Activated T-cell treated with anti-CD3 and anti-CD28 coated beads, Interleukin-2, amount 50 U/mL, for 24 hours (primary cell): ENCODE measurements around the gene SERPINA1.

Experiments
- DNase-seq: peaks from one replicate; pipeline ENCODE4 v3.0.0-alpha.2; 2020
- H3K27ac Mint-ChIP-seq: 2 replicates; pipeline ENCODE4 v1.8.0; 2020; ENCODE audit warnings: mild to moderate bottlenecking, mixed read lengths
- H3K27me3 Mint-ChIP-seq: 2 replicates; pipeline ENCODE4 v1.8.0; 2020; ENCODE audit warnings: mixed read lengths
- H3K36me3 Mint-ChIP-seq: 2 replicates; pipeline ENCODE4 v1.8.0; 2020; ENCODE audit warnings: low read depth, mixed read lengths
- H3K4me1 Mint-ChIP-seq: 2 replicates; pipeline ENCODE4 v1.8.0; 2020; ENCODE audit warnings: low read depth, mixed read lengths
- H3K4me3 Mint-ChIP-seq: 2 replicates; pipeline ENCODE4 v1.8.0; 2020; ENCODE audit warnings: mild to moderate bottlenecking, moderate library complexity, mixed read lengths
- H3K9me3 Mint-ChIP-seq: 2 replicates; pipeline ENCODE4 v1.8.0; 2020; ENCODE audit warnings: mixed read lengths

SERPINA1 gene

DNA sequence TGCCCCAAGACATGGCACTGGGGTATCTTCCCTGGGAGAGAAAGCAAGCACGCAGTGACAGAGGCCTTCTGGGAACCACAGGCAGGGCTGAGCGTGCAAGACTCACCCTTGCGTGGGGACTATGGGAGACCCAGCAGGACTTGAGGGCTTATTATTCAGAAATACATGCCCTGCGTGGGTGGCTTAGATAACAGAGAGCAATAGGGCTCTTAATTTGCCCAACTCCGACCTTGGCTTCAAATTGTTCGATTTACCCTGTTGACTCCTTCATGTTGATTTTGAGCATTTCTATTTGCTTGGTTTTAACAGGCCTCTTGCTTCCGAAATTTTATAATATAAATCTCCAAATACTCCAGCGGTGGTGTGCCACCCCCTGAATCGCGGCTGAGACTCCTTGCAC, 5.1 kb upstream of the SERPINA1 start:
- Mint-ChIP-seq H3K4me3 (no peak overlapping the region), H3K27me3 (peaks cover 12% of the 10 kb centered on the region), H3K4me1 (peaks cover 44% of the 10 kb centered on the region), H3K36me3 (no peaks in the 10 kb centered on the region), H3K9me3 (peaks cover 2% of the 10 kb centered on the region), H3K27ac (peak overlapping the region; percentile 63)
- DNase-seq, result no peak

DNA sequence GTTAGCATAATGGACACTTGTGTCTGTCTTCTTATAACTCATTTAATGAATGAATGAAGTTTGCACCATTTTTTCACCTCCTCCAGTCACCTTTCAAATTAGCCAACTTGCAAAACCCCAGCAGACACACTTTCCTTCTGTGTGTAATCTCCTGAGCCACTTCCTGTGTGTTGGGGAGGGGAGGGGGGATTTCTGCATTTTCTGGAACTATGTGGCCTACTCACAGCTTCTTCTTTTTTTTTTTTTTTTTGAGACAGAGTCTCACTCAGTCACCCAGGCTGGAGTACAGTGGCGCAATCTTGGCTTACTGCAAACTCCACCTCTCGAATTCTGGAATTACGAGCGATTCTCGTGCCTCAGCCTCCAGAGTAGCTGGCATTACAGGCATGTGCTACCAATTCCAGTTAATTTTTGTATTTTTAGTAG, 4.1 kb upstream of the SERPINA1 start:
- peaks cover 2% of the 10 kb centered on the region for H3K9me3 Mint-ChIP-seq
- H3K27ac Mint-ChIP-seq, result peak overlapping the region; percentile 52
- peaks cover 3% of the 10 kb centered on the region for H3K27me3 Mint-ChIP-seq
- H3K4me1 Mint-ChIP-seq, result peaks cover 44% of the 10 kb centered on the region
- DNase-seq, result no peak
- H3K4me3 Mint-ChIP-seq, result no peak overlapping the region
- no peaks in the 10 kb centered on the region for H3K36me3 Mint-ChIP-seq

DNA sequence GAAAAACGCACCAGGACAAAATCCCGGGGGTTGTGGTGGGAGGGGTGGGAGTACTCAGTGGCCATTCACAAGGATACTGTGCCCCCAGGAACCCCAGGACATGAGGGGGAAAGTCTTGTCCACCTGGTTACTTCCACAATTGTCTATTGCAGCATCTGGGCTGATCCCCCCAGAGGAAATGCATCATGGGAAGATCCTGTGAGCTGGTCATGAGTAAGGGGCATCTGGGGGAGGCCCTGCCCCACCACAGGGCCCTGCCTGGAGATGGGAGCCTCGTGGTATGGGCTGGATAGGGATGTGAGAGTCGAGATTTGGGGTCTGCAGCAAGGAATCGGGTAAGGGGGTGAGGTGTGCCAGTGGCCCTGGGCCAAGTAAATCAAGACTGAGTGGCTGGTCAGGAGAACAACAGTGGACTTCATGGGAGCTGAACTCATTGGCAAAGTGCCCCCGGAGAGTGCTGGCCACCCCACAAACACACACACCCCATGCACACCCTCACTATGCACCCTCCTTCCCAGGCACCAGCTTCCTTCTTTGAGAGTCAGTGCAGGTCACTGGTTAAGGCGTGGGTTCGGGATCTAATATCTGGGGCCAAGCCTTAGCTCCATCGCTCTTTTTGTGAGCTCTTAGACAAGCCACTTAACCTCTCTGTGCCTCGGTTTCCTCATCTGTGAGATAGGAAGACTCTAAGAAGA, 3.0 kb upstream of the SERPINA1 start:
- peaks cover 44% of the 10 kb centered on the region for H3K4me1 Mint-ChIP-seq
- no peak for DNase-seq
- no peak overlapping the region for H3K4me3 Mint-ChIP-seq
- no peak overlapping the region for H3K27ac Mint-ChIP-seq
- peaks cover 2% of the 10 kb centered on the region for H3K9me3 Mint-ChIP-seq
- no peaks in the 10 kb centered on the region for H3K27me3 Mint-ChIP-seq
- H3K36me3 Mint-ChIP-seq, result no peaks in the 10 kb centered on the region

- no peak for DNase-seq
- H3K36me3 Mint-ChIP-seq, result no peaks in the 10 kb centered on the region
- H3K4me3 Mint-ChIP-seq, result no peak overlapping the region
- H3K27ac Mint-ChIP-seq, result no peak overlapping the region
- peaks cover 44% of the 10 kb centered on the region for H3K4me1 Mint-ChIP-seq
- peaks cover 2% of the 10 kb centered on the region for H3K9me3 Mint-ChIP-seq
- no peaks in the 10 kb centered on the region for H3K27me3 Mint-ChIP-seq
These were observed 2.1 kb upstream of the SERPINA1 start for GRCh38 chr14:94390372-94391086.

DNA sequence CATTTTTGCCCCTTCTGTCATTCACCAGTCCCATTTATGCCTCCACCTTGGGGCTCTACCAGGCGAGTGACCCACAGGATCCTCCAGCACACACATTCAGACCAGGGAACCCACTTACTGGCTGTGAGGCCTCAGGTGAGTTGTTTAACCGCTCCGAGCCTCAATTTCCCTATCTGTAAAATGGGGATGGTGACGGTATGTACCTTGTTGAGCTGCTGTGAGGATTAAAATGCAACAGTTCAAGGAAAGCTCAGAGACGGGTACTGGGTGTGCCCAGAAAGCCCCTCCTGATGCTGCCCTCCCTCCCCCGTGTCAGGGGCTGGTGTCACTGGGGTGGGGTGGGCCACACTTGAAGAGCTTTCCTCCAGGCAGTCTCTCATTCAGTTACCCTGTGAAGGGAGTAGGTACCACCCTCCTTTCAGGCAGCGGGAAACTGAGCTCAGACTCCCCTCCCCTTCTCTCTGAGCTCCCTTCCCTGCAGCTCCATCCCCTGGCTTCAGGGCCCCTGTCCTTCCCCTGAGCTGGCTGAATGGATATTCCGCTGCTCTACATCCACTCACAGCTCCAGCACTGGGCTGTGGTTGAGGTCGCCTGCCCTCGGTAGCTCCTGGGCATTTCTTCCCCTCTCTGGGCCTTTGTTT, 1.4 kb upstream of the SERPINA1 start:
- no peak for DNase-seq
- Mint-ChIP-seq H3K9me3 (peaks cover 2% of the 10 kb centered on the region), H3K27ac (no peak overlapping the region), H3K36me3 (no peaks in the 10 kb centered on the region), H3K27me3 (no peaks in the 10 kb centered on the region), H3K4me3 (no peak overlapping the region), H3K4me1 (peaks cover 40% of the 10 kb centered on the region)

- Mint-ChIP-seq H3K36me3 (no peaks in the 10 kb centered on the region), H3K4me1 (peaks cover 32% of the 10 kb centered on the region), H3K9me3 (peaks cover 2% of the 10 kb centered on the region), H3K4me3 (no peak overlapping the region), H3K27me3 (no peaks in the 10 kb centered on the region), H3K27ac (no peak overlapping the region)
- no peak for DNase-seq
These were observed 685 bp upstream of the SERPINA1 start for GRCh38 chr14:94389104-94389469.

DNA sequence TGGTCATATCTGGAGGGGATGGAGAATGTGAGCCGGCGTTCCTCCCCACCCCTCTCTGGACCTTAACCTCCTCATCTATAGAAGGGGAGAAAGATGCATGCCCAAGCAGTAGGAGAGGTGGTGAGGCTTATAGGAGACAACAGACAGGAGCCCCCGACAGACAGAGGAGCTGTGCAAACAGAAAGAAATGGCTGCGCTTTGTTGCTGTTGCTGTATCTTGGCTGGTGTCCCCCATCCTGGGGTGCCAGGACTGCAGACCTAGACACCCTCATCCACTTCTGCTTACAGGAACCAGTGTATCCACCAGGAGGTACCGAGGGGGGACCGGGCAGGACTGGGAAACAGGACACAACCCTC, 397 bp downstream of the SERPINA1 start:
- peaks cover 23% of the 10 kb centered on the region for H3K4me1 Mint-ChIP-seq
- H3K36me3 Mint-ChIP-seq, result no peaks in the 10 kb centered on the region
- H3K9me3 Mint-ChIP-seq, result no peaks in the 10 kb centered on the region
- no peaks in the 10 kb centered on the region for H3K27me3 Mint-ChIP-seq
- H3K27ac Mint-ChIP-seq, result no peak overlapping the region
- no peak for DNase-seq
- H3K4me3 Mint-ChIP-seq, result no peak overlapping the region

DNA sequence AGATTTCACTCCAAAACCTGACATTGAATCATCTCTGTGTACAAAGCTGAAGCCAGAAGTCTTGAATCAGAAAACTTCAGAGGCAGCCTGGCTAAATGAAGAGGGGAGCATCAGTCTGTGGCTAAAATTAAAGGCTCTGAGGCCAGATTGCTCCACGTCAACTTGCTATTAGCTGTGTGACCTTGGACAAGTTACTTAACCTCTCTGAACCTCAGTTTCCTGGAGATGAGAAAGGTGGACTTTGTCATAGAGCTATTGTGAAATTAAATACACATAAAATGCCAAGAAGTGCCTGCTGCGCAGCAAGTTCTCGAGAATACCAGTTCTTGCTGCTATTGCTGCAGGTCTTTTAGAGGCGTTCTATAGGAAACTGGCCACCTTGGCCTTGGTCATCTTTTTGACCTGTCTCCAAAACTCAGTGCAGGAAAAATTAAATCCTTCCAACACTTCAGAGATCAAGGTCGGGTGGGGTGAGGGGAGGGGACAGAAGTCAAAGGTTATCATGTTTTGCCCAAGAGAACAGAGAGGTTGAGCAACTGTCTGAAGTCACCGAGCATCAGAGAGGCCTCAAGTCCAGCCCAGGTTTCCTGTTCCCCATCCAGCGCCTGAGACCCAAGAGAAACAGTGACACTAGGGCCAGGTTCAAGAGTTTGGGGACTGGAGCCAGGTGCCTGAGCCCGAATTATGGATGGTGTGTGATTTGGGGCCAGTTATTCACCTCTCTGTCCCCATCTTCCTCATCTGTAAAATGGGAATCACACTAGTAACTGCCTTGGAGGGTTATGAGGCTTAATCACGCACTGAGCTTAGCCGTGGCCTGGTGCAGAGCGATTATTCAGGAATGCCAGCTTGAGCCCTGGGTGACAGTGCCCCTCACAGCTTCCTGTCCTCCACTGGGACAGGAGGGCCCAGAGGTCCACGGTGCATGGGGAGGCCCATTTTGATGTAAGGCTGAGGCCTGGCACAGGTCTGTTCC, 1.1 kb downstream of the SERPINA1 start:
- H3K27ac Mint-ChIP-seq, result no peak overlapping the region
- peaks cover 16% of the 10 kb centered on the region for H3K4me1 Mint-ChIP-seq
- no peaks in the 10 kb centered on the region for H3K27me3 Mint-ChIP-seq
- no peaks in the 10 kb centered on the region for H3K9me3 Mint-ChIP-seq
- H3K36me3 Mint-ChIP-seq, result no peaks in the 10 kb centered on the region
- no peak overlapping the region for H3K4me3 Mint-ChIP-seq
- DNase-seq, result no peak

DNA sequence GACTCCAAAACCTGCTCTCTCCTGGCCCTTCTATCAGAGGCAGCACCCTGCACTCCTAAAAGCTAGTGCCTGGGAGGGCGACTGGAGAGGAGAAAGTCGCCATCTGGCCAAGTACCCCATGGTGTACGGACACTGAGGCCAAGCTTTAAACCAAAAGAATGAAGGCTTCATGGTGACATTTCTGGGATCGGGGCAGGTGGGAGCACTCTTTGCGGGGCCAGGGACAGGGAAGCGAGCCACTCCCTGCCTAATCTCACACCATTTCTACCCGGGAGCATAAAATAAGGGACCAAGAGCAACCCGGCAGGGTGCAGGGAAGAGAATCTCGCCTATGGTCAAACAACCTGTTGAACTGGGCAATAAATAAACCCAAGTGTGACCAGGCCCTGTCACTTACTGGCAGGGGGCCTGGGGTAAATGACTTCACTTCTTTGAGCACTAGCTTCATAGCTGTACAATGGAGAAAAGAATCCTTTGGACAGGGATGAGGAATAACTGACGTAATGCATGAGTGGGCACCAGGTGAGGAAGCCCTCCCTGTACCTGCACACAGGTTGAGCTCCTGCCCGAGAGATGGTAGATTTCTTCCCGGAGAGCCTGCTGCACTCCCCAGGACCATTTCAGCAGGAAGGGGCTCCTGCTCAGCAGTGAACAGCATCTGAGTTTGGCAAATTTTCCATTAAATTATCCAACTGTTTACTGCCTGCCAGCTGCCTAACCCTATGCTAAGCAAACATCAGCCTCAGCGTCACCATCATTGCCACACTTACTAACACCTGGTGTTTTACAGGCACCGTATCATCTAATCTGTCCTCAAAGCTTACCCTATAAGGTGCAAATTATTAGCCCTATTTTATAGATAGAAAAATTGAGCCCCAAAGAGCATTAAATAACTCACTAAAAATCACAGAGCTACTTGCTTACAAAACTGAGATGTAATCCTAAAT, 2.0 kb downstream of the SERPINA1 start:
- Mint-ChIP-seq H3K27me3 (no peaks in the 10 kb centered on the region), H3K4me3 (no peak overlapping the region), H3K4me1 (peaks cover 6% of the 10 kb centered on the region), H3K9me3 (no peaks in the 10 kb centered on the region), H3K27ac (no peak overlapping the region), H3K36me3 (no peaks in the 10 kb centered on the region)
- no peak for DNase-seq

DNA sequence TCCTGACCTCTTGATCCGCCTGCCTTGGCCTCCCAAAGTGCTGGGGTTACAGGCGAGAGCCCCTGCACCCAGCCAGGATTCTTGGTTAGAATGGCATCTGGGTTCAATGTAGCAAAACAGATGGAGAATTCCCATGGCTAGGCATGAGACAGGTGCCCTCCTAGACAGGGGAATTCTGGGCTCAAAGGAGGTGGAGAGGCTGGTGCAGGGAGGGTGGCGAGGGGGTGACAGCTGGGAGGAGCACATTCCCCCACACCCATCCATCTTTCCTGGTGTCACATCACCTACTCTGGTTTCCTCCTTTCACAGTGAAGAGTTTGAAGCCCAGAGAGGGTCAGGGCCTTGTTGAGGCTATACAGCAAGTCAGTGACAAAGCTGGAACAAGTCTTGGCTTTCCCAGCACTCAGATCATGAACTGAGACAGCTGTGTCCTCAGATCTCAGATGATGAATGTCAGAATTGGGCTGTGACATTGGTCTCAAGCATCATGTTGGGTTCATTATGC, 2.8 kb downstream of the SERPINA1 start:
- no peak overlapping the region for H3K27ac Mint-ChIP-seq
- H3K36me3 Mint-ChIP-seq, result no peaks in the 10 kb centered on the region
- DNase-seq, result no peak
- H3K4me3 Mint-ChIP-seq, result no peak overlapping the region
- H3K4me1 Mint-ChIP-seq, result no peaks in the 10 kb centered on the region
- H3K9me3 Mint-ChIP-seq, result no peaks in the 10 kb centered on the region
- H3K27me3 Mint-ChIP-seq, result no peaks in the 10 kb centered on the region

GRCh38 chr14:94384342-94384741, 4.1 kb downstream of the SERPINA1 start:
- Mint-ChIP-seq H3K27me3 (no peaks in the 10 kb centered on the region), H3K27ac (no peak overlapping the region), H3K36me3 (no peaks in the 10 kb centered on the region), H3K9me3 (no peaks in the 10 kb centered on the region), H3K4me1 (no peaks in the 10 kb centered on the region), H3K4me3 (no peak overlapping the region)
- no peak for DNase-seq

GRCh38 chr14:94383777-94384176, 4.6 kb downstream of the SERPINA1 start:
- DNase-seq, result no peak
- Mint-ChIP-seq H3K27me3 (no peaks in the 10 kb centered on the region), H3K27ac (no peak overlapping the region), H3K4me1 (no peaks in the 10 kb centered on the region), H3K36me3 (no peaks in the 10 kb centered on the region), H3K4me3 (no peak overlapping the region), H3K9me3 (no peaks in the 10 kb centered on the region)

DNA sequence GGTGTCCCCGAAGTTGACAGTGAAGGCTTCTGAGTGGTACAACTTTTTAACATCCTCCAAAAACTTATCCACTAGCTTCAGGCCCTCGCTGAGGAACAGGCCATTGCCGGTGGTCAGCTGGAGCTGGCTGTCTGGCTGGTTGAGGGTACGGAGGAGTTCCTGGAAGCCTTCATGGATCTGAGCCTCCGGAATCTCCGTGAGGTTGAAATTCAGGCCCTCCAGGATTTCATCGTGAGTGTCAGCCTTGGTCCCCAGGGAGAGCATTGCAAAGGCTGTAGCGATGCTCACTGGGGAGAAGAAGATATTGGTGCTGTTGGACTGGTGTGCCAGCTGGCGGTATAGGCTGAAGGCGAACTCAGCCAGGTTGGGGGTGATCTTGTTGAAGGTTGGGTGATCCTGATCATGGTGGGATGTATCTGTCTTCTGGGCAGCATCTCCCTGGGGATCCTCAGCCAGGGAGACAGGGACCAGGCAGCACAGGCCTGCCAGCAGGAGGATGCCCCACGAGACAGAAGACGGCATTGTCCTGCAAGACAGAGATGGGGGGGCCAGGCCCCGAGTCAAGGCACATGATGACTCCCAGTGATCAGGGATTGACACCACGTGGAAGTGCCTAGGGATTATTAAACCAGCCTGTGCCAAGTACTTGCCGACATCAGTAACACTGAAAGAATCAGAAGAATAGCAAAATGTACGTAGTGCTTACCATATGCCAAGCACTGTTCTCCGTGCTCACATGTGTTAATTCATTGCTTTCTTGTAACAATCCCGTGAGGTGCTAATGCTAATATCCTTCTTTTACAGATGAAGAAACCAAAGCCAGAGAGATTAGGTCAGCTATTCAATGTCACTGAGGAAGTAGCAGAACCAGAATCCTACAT, 5.4 kb downstream of the SERPINA1 start:
- H3K4me3 Mint-ChIP-seq, result no peak overlapping the region

More for the DNA sequence above, 5.4 kb downstream of the SERPINA1 start:
- Mint-ChIP-seq H3K27ac (no peak overlapping the region), H3K36me3 (no peaks in the 10 kb centered on the region), H3K4me1 (no peaks in the 10 kb centered on the region), H3K9me3 (no peaks in the 10 kb centered on the region), H3K27me3 (no peaks in the 10 kb centered on the region)
- DNase-seq, result no peak
